Activated CD4-positive, alpha-beta T cell treated with anti-CD3 and anti-CD28 coated beads, Interleukin-2, Interleukin-6, amounts not matched to agents 100 ng/mL and 50 ng/mL, durations not matched to agents 16 hours and 8 hours (primary cell): ENCODE results near the gene NDOR1.
"Not testable (repeated sequence)": the region's sequence is repeated elsewhere in the genome, so short reads cannot be mapped to it uniquely, and the experiment has no call there.

Experiments used
- DNase-seq: peaks from one replicate; pipeline ENCODE4 v3.0.0-alpha.2; 2020

NDOR1 gene

GRCh38 chr9:137233143-137233980 is 27.9 kb downstream of the NDOR1 start:
- no peak for DNase-seq

DNA sequence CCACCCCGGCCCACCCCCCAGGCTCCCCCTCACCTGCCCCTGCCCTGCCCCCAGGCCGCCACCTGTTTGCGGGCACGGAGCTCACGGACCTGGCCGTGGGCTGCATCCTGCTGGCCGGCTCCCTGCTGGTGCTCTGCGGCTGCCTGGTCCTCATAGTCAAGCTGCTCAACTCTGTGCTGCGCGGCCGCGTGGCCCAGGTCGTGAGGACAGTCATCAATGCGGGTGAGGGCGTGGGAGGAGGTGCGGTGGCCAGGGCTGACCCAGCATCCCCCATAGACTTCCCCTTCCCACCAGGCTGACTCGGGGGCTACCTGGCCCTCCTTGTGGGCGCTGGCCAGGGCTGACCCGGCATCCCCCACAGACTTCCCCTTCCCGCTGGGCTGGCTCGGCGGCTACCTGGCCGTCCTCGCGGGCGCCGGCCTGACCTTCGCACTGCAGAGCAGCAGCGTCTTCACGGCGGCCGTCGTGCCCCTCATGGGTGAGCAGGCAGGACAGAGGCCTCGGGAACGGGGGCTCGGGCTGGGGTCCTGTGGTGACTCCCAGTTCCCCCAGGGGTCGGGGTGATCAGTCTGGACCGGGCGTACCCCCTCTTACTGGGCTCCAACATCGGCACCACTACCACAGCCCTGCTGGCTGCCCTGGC is 28.7 kb downstream of the NDOR1 start:
- DNase-seq = no peak

GRCh38 chr9:137234758-137235423 is 29.4 kb downstream of the NDOR1 start:
- no peak for DNase-seq

DNA sequence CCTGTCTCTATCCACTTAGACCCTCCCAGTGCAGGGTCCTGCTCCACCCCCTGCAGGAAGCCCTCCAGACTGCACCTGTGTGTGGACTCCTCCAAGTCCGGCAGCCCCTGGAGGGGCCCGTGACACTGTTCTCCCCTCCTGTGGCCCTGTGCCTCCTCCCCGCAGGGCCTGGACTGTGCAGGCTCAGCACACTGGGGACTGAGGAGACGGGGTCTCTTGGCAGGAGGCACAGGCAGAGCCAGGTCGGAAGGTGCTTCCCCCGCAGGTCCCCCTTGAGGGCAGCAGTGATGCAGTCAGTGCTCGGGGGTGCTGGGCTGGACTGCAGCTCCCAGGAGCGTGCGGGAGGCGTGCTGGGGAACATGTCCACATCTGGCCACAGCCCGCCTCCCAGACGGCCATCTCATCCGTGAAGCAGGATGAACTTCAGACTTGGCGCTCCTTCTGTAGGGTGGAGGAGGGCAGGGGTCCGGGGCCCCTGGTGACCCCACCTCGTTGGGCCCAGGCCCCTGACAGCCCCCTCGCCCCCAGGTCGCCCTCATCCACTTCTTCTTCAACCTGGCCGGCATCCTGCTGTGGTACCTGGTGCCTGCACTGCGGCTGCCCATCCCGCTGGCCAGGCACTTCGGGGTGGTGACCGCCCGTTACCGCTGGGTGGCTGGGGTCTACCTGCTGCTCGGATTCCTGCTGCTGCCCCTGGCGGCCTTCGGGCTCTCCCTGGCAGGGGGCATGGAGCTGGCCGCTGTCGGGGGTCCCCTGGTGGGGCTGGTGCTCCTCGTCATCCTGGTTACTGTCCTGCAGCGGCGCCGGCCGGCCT is 30.1 kb downstream of the NDOR1 start:
- DNase-seq = no peak

GRCh38 chr9:137236238-137236935 is 30.9 kb downstream of the NDOR1 start:
- peak; percentile 93 for DNase-seq

DNA sequence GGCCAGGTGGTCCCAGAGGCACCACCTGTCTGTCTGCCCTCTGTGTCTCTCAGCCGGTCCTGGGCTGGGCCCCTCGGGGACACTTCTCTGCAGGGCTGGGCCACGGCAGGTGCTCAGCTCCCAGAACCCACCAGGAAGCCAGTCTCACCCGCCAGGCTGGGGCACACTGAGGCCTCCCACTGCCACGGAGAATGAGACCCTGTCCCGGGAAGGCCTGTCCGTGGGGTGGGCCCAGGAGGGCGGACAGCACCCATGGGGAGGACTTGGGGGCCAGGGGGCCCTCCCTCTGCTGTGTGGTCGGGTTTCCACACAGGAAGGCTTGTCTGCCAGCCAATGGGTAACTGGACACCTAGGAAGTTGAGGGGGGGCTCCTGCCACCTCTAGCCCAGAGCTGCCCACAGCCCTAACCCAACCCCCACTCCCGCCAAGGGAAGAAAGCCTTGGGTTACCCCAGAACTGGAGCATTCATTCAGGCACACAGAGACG is 31.5 kb downstream of the NDOR1 start:
- DNase-seq = no peak

- DNase-seq = no peak
These were observed 32.5 kb downstream of the NDOR1 start for GRCh38 chr9:137237759-137238726.

DNA sequence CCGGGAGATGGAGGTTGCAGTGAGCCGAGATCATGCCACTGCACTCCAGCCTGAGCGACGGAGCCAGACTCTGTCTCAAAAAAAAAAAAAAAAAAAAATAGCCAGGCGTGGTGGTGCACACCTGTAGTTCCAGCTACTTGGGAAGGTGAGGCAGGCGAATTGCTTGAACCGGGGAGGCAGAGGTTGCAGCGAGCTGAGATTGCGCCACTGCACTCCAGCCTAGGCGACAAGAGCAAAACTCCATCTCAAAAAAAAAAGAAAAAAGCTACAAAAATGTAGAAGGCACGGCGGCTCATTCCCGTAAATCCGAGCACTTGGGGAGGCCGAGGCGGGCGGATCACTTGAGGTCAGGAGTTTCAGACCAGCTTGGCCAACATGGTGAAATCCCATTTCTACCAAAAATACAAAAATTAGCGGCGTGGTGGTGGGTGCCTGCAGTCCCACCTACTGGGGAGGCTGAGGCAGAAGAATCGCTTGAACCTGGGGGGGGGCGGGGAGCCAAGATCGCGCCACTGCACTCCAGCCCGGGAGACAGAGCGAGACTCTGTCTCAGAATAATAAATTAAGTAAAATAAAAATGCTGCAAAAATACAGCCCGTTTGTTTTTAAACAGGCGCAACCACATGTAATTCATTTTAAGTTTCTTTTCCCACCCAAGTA is 34.2 kb downstream of the NDOR1 start:
- DNase-seq = not testable (repeated sequence)

DNA sequence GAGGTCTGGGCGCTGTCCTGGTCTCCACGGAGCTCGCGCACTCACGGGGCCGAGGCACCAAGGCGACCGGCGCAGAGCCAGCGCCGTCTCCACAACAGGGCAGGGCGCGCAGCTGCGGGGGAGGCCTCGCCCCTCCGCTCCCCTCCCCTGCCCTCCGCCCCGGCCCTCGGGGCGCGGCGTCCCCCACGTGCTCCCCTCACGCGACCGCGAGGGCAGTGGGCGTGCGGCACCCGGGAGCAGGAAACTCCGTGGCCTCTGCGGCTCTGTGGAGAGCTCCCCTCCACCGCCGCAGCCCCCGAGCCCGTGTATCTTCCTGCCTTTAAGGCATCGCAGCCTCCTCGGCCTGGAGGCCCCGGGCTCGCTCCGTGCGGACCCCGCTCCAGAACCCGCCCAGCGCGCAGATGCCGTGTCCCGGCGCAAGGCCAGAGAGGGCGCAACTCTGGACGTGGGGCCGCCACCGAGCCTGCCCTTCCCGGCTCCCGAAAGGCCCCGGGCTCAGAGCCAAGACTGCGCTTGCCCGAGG is 34.9 kb downstream of the NDOR1 start:
- DNase-seq = peak; percentile 74

DNA sequence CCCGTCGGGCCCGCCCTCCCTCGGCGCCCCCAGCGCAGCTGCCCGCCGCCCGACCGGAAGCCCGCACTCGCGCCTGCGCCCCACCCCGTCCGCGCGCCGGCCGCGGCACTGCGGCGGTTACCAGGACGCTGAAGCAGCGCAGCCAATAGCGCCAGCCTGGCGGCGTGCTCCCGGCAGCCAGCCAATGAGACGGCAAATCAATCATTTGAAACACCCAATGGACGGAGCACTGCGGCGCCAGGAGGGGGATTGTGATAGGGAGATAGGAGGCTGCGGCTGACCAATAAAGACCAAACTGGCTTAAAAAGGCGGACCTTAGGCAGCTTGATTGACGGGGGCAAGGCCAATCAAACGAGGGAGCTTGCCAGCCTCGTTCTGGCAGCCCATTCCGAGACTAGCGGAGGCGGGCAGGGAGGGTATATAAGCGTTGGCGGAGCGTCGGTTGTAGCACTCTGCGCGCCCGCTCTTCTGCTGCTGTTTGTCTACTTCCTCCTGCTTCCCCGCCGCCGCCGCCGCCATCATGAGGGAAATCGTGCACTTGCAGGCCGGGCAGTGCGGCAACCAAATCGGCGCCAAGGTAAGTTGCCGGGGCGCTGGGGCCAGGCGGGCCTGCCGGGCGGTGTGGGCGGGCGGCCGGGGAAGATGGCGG is 35.5 kb downstream of the NDOR1 start, which contains the start of gene TUBB4B:
Gene TUBB4B (plus strand): TSS at position 447 of the 649 bp plus-strand sequence. CDS start 74 bp downstream, at position 521.
- DNase-seq = peak; percentile 99

DNA sequence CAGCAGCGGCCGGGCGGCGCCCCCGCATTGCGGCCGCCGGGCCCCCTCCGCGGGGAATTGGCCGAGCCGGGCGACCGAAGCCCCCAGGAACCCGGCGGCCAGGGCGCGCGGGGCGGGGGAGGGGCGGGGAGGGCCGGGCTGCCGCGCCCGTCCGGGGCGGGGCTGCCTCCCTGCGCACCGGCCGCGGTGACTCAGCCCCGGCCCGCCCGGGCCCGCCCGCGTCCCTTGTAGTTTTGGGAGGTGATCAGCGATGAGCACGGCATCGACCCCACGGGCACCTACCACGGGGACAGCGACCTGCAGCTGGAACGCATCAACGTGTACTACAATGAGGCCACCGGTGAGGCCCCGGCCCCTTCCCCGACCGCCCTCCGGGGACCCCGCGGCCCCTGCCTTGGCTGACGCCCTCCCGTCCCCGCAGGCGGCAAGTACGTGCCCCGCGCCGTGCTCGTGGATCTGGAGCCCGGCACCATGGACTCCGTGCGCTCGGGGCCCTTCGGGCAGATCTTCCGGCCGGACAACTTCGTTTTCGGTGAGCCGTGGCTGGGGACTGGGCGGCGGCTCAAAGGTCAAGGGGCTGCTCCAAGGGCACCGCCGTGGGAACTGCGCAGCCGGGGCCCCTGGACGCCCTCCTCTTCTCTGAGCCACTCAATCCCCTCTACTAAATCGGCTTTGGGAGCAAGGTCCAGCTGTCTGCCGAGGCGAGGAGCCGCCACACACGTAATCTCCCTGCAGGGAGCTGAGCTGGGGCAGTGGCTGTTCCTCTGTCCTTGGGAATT is 36.2 kb downstream of the NDOR1 start:
- peak; percentile 73 for DNase-seq

- peak; percentile 18 for DNase-seq
These were observed 37.0 kb downstream of the NDOR1 start for GRCh38 chr9:137242269-137243203.

DNA sequence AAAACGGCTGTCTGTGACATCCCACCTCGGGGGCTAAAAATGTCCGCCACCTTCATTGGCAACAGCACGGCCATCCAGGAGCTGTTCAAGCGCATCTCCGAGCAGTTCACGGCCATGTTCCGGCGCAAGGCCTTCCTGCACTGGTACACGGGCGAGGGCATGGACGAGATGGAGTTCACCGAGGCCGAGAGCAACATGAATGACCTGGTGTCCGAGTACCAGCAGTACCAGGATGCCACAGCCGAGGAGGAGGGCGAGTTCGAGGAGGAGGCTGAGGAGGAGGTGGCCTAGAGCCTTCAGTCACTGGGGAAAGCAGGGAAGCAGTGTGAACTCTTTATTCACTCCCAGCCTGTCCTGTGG is 37.7 kb downstream of the NDOR1 start:
- DNase-seq = not testable (repeated sequence)

DNA sequence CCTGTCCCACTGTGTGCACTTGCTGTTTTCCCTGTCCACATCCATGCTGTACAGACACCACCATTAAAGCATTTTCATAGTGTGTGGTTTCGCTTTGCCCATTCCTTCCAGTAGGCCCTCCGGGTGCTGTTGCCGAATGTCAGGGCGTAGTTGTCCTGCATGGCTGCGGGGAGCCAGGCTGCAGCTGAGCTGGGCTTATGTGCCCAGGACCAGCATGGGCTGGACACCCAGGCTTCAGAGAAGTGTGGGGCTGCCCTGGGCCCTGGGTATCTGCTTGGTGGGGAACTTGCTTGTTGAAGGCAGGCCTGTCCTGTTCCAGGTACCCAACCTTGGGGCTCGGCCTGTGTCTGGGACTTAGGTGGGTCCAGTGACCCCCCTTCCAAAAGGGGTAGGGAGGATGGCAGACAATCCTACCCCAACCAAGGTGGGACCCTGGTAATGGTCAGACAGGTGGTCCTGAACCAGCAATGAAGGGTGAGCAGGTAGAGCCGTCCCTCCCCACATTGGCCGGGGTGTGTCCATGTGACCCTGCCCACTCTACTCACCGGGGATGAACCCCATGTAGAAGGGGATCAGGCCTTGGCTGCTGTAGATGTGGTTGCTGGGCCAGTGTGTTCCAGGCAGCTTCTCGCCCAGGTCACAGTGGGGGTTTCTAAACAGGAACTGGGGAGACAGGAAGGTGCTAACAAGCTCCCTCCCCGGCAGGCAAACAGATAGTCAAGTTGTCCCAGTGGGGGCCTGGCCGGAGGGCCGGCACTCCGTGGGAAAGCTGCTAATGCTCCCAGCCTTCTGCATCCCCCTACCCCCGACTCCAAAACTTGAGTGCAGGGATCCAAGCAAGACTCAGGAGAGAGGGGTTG is 38.4 kb downstream of the NDOR1 start:
- peak; percentile 42 for DNase-seq

DNA sequence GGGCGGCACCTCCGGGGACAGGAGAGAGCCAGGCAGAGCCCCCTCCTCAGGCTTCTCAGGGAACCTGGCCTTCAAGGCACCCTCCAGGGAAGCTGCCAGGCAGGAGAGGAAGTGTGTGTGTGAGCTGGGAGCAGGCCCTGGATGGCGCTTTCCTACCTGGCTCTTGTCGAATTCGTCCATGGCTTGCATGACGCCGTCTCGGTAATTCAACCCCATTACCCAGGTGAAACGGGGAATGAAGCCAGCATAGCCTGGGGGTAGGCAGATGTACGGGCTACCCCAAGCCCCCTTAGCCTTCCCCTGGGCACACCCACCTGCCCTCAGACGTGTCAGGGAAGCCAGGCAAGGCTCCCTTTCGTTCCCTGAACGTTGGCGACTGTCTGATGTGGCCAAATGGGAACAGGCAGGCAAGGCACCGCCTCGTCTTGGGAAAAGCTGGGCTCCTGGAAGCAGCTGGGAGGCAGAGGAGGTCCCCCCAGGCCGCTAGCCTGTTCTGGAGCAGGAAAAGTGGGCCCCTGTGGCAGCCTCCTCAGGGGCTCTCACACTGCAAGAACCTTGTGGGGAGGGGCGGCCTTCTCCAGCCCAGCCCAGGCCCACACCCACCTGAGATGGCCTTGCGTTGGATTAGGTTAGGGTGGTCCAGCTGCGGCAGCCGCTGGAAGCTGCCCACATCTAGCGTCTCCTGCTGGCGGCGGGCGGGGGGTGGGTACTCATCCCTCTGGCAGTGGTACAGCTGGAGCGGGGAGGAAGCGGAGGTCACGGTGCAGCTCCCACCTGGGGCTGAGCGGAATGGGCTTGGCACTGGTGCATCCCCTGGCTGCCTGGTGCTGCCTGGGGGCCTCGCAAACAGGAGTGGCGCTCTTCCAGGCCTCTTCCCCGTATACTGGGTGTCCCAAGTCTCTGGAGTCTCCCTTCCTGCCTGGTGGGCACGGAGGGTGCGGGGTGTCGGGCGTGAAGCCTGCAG is 39.3 kb downstream of the NDOR1 start:
- no peak for DNase-seq
